NCI-H1048 (cell line): ENCODE measurements around the gene TENT4B.

Experiments used
- DNase-seq: peaks from one replicate; lab custom pipeline; 2025; lab: John Stamatoyannopoulos, UW

The TENT4B gene

GRCh38 chr16:50257876-50258275 is 104.8 kb downstream of the TENT4B start:
- DNase-seq, result no peak

GRCh38 chr16:50259334-50260205 is 106.5 kb downstream of the TENT4B start:
- no peak for DNase-seq

GRCh38 chr16:50260206-50261159 is 107.4 kb downstream of the TENT4B start:
- no peak for DNase-seq

- no peak for DNase-seq
These were observed 108.1 kb downstream of the TENT4B start for GRCh38 chr16:50261160-50261706.

GRCh38 chr16:50261707-50262235 is 108.7 kb downstream of the TENT4B start:
- DNase-seq, result no peak

- no peak for DNase-seq
These were observed 110.2 kb downstream of the TENT4B start for GRCh38 chr16:50263060-50263909.

- DNase-seq, result no peak
These were observed 111.1 kb downstream of the TENT4B start for GRCh38 chr16:50263940-50264929.

GRCh38 chr16:50265260-50265659 is 112.2 kb downstream of the TENT4B start:
- DNase-seq, result no peak

GRCh38 chr16:50265716-50266336 is 112.7 kb downstream of the TENT4B start:
- no peak for DNase-seq

GRCh38 chr16:50266337-50267091 is 113.4 kb downstream of the TENT4B start, which contains the start of gene ADCY7:
Gene ADCY7, plus strand, starts transcription at chr16:50266551. Its CDS starts 21,629 bp downstream, at chr16:50288180.
- no peak for DNase-seq

GRCh38 chr16:50267151-50267631 is 114.1 kb downstream of the TENT4B start:
- no peak for DNase-seq

- no peak for DNase-seq
These were observed 114.5 kb downstream of the TENT4B start for GRCh38 chr16:50267651-50268050.

GRCh38 chr16:50268352-50268751 is 115.2 kb downstream of the TENT4B start:
- DNase-seq, result no peak

GRCh38 chr16:50269061-50269705 is 116.1 kb downstream of the TENT4B start:
- DNase-seq, result no peak

GRCh38 chr16:50269769-50270509 is 116.8 kb downstream of the TENT4B start:
- no peak for DNase-seq

- DNase-seq, result no peak
These were observed 117.5 kb downstream of the TENT4B start for GRCh38 chr16:50270510-50271147.
